NAMALWA (cell line): ENCODE data around the gene KRTAP5-3.
"Not testable (repeated sequence)": the region's sequence is repeated elsewhere in the genome, so short reads cannot be mapped to it uniquely, and the experiment has no call there.

ENCODE experiments used
- DNase-seq: peaks from one replicate; pipeline ENCODE4 v3.0.0-alpha.2; 2015; ENCODE audit warnings: low spot score

KRTAP5-3 gene

GRCh38 chr11:1618231-1618630, 10.0 kb upstream of the KRTAP5-3 start:
- no peak for DNase-seq

- DNase-seq, result not testable (repeated sequence)
These were observed 362 bp downstream of the KRTAP5-3 start for GRCh38 chr11:1607901-1608300.

DNA sequence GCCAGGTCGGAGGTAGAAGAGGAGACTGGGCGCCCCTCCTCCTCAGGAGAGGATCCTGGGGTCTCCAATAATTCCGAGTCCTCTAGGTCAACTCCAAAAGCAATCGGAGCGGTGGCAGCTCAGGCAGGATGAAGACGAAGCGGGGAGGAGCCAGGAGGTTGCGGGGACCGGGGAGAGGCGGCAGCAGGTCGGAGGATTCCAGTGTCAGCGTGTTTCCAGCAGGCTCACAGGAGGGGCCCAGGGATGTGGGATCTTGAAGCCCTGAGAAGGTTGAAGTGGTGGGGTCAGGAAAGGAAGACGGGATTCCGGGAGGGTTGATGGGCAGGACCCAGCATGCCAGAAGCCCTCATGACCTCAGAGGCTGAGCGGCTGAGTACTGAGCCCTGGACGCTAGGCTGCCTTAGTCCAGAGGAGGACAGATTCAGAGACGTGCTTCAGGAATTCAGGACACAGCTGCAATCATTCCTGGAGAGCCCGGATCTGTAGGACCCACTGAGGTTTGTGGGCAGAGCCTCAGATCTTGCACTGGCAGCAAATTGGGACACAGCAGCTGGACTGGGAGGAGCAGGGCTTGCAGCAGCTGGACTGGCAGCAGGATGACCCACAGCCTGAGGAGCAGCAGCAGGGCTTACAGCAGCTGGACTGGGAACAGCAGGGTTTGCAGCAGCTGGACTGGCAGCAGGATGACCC, 962 bp downstream of the KRTAP5-3 start:
- not testable (repeated sequence) for DNase-seq

- DNase-seq, result peak; percentile 14
These were observed 2.3 kb downstream of the KRTAP5-3 start for GRCh38 chr11:1605923-1606322.

DNA sequence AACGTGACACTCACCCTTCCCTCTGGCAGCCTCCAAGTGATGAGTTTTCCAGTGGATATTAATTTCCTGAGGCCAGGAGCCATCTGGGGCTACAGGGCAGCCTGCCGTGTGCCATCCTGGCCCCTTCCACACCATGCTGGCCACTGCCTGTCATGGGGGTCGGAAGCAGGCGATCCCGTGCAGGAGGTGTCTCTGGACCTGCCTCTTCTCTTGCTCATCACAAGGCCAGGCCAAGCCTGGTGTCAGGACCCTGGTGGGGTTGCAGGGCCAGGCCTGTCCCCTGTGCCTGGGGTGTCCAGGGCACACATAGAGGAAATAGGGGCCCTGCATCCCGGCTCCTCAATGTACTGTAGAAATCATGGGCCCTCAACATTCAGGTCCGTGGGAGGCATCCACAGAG, 3.6 kb downstream of the KRTAP5-3 start:
- DNase-seq, result no peak

GRCh38 chr11:1604181-1604580, 4.1 kb downstream of the KRTAP5-3 start:
- DNase-seq, result no peak

DNA sequence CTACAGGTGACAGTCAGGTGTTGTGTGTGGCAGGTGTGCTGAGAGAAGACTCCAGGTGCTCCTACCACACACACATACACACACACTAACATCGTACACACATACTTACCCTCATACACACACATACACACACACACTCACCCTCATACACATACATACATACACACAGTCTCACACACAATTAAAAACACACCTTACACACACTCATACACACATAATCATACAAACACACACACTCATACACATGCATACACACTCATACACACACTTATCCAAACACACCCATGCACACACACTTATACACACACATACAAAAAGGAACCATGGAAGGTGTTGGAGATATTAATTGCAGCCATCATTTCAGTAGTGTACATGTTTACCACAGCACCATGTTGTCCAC, 4.6 kb downstream of the KRTAP5-3 start:
- DNase-seq, result no peak

DNA sequence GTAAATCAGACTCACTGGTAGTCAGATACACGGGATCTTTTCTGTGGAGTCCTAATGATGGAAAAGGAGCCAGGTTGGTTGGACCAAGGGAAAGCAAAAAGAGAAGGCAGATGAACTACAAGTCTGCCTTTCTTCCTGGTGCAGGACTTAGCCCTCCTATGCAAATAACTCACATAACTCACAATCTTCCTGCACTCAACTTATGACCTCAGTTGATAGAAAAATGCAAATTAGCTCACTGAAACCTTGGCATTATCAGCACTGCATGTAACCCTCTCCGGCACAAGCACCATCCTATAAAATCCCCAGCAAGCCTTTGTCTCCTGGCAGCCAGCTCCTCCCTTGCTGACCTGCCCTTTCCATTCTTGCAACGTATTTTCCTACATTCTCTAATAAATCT, 6.6 kb downstream of the KRTAP5-3 start:
- not testable (repeated sequence) for DNase-seq

GRCh38 chr11:1600626-1601025, 7.6 kb downstream of the KRTAP5-3 start:
- no peak for DNase-seq

- no peak for DNase-seq
These were observed 9.4 kb downstream of the KRTAP5-3 start for GRCh38 chr11:1598816-1599215.

DNA sequence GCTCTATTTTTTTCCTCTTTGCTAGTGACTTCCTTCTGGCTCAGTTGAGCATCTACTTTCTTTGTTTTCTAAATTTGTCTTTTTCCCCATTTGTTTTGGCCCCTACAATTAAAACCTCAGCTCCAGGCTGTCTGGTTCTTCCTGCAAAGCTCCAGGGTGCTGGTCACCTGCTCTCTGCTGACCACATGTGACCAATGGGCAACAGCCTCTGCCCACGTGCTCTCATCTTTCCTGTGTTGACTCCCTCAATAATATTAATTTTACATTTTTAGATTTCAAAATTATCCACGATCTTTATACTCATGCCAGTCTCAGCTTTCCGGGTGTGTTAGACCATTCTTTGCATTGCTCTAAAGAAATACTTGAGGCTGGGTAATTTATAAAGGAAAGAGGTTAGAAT, 9.9 kb downstream of the KRTAP5-3 start:
- not testable (repeated sequence) for DNase-seq

DNA sequence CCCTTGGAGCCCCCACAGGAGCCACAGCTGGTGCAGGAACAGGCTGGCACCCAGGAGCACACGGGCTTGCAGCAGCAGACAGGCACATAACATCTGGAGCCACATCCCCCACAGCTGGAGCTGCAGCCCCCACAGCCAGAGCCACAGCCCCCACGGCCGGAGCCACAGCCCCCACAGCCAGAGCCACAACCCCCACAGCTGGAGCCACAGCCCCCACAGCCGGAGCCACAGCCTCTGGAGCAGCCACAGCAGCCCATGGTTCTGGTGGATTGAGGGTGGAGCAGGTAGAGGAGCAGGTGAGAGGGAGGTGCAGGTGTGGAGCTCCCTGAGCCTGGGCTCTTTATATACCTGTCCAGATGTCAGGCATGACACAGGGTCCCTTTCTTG, 10.3 kb downstream of the KRTAP5-3 start, which contains the start of gene KRTAP5-2:
TSS of gene KRTAP5-2 (minus strand) at position 301 of the 387 bp plus-strand sequence. CDS start at position 257, 44 bp downstream.
- DNase-seq, result no peak

DNA sequence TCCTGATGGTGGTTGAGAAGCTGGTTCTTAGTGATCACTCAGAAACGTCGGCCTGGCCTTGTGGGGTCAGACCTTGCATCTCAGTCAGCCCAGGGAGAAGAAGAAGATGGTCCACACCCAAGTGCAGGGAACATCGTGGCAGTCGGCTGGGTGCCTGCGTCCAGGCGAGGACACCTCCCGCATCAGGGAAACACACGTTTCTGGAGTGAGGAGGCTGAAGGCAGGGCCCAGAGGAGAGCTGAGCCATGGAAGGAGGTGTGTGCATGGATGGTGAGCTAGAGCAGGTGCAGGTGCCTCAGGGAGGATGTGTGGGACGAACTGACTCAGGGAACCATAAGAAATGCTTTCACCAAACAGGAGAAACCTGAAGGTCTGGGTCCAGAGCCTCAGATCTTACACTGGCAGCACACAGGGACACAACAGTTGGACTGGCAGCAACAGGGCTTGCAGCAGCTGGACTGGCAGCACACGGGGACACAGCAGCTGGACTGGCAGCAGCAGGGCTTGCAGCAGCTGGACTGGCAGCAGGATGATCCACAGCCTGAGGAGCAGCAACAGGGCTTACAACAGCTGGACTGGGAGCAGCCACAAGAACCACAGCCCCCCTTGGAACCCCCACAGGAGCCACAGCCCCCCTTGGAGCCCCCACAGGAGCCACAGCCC, 10.8 kb downstream of the KRTAP5-3 start:
- no peak for DNase-seq

GRCh38 chr11:1596576-1597121, 11.6 kb downstream of the KRTAP5-3 start:
- not testable (repeated sequence) for DNase-seq

DNA sequence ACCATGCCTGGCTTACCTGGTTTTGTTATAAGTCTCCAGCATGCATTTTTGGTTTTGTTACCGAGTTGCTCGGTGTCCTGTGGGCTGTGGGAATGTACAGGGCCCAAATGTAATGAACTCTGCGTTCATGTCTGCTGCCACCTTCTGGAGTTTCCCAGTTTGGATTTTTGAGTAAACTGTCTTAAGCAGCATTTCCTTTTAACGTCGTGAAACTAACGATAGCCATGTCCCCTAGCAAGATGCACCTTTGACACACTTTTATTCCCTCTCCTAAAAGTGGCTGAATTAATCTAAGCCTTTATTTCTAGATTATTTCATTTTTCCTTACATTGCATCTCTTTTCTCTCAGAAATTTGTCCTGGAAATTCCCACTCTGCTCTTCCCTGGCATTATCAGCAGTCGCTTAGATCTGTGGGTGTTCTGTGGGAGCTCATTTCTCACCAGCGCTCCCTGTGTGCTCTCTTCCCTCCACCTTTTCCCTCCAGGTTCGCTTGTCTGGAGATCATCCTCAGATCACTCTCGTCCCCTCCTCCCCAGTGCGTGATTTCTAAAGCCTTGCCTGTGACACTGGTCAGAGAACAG, 12.2 kb downstream of the KRTAP5-3 start:
- DNase-seq, result not testable (repeated sequence)

- no peak for DNase-seq
These were observed 15.6 kb downstream of the KRTAP5-3 start for GRCh38 chr11:1592628-1593027.

DNA sequence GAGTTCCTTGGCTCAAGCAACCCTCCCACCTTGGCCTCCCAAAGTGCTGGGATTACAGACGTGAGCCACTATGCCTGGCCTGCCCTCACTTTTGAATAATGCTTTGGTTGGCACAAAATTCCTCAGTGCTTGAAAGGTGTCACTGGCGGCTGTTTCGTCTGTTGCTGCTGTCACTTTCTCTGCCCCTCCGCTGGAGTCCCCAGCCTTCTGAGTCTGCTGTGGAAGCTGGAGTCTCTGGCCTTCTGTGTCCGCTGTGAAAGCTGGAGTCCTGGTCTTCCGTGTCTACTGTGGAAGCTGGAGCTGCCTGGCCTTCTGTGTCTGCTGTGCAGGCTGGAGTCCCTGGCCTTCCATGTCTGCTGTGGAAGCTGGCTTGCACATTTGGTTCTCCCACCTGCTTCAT, 18.3 kb downstream of the KRTAP5-3 start:
- DNase-seq, result no peak

DNA sequence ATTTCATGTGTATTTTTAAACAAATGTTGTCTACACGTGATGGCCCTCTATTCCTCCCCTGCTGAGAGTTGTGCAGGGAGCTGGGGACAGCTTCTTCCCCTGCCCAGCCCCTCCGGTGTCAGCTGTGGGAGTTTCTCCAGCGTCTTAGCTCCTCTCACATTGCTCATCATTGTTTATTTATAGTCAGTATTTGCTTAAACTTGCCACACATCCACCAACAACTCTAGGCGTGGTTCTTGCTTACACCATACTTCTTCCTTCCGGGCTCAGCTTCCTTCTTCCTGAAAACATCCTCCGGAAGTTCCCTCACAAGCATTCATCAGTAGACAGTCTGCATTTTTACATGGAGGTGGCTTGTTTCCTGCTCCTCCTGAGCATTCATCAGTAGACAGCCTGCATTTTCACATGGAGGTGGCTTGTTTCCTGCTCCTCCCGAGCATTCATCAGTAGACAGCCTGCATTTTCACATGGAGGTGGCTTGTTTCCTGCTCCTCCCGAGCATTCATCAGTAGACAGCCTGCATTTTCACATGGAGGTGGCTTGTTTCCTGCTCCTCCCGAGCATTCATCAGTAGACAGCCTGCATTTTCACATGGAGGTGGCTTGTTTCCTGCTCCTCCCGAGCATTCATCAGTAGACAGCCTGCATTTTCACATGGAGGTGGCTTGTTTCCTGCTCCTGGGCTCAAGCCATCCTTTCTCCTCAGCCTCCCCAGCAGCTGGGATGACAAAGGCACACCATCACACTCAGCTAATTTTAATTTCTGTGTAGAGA, 18.9 kb downstream of the KRTAP5-3 start:
- DNase-seq, result not testable (repeated sequence)

DNA sequence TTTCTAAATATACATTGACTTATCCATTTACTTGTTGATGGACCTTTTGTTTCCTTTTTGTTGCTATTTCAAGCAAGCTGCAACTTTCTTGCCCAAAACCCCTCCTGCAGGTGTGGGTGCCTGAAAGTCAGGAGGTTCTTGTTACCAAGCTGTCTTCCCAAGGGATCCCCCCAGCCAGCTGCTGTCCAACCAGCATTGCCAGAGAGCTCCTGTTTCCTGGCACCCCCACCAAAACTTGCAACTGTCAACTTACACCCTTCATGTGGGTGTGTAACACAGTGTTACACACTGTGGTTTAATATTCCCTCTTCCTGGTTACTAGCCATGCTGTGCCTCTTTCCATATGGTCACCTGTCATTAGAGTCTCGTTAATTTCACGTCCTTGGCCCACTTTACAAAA, 21.6 kb downstream of the KRTAP5-3 start:
- DNase-seq, result no peak

- not testable (repeated sequence) for DNase-seq
These were observed 23.4 kb downstream of the KRTAP5-3 start, which contains the start of gene KRTAP5-1 for GRCh38 chr11:1584661-1585370. Gene KRTAP5-1, minus strand, starts transcription at chr11:1585283. Its CDS starts 34 bp downstream, at chr11:1585249.

GRCh38 chr11:1582909-1583308, 25.4 kb downstream of the KRTAP5-3 start:
- not testable (repeated sequence) for DNase-seq
